Activated CD8-positive, alpha-beta memory T cell treated with anti-CD3 and anti-CD28 coated beads for 24 hours (primary cell): ENCODE results near the gene SNX25.
"Not testable (repeated sequence)": the region's sequence is repeated elsewhere in the genome, so short reads cannot be mapped to it uniquely, and the experiment has no call there.

Experiments
- DNase-seq: peaks from one replicate; pipeline ENCODE4 v3.0.0-alpha.2; 2020

The SNX25 gene

GRCh38 chr4:185309770-185310169 lies 100.4 kb downstream of the SNX25 start:
- no peak for DNase-seq

DNA sequence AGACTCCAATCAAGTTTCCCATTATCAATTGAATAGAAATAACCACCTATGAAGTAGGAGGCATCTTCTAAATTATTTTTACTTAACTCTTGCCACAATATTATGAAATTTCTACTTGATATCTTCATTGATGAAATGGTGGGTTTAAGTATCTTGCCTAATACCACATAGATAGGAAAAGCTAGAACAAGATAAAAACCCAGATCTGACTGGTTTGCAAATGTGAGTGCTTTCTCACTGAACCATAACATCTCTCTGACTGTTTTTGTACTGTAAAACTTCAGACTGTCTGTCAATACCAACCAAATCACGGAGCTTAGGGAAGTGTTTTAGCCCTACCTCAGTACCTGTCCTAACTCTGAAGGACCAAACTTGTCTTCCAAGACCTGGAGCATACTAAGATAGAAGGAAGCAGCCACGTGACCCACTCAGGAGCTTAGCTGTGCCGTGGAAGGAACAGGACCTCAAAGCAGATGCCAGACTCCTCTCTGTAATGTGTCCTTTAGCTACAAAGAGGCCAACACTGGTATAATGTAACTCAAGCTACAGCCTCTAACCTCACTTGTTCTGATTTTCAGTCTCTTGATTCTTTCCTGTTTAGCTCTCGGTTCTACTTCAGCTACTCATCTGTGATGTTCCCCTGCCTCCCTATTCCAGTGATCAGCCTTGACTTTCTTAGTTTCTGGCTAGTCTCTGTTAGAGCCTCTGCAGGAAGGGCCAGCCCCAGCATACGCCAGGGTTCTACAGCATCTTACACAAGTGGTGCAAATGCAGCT lies 101.9 kb downstream of the SNX25 start:
- DNase-seq = no peak

- no peak for DNase-seq
Observed at GRCh38 chr4:185312699-185313098, 103.3 kb downstream of the SNX25 start.

- DNase-seq = not testable (repeated sequence)
Observed at GRCh38 chr4:185317462-185317861, 108.1 kb downstream of the SNX25 start.

DNA sequence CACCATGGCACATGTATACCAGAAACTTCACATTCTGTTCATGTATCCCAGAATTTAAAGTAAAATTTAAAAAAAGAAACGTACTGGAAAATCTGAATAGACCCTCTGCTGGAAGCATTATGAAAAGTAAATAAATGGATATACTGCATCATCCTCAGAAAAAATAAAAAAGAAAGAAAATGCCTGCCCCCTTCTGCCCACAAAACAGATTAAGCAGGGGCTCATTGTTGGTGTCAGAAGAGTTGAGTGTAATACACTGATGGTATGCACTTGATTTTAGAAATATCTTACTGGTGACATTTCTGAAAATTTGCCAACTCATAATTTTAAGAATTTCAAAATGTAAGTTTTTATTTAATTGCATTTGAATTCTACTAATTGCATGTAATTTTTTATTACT lies 108.5 kb downstream of the SNX25 start:
- DNase-seq = no peak

GRCh38 chr4:185318679-185319078 lies 109.3 kb downstream of the SNX25 start:
- no peak for DNase-seq

DNA sequence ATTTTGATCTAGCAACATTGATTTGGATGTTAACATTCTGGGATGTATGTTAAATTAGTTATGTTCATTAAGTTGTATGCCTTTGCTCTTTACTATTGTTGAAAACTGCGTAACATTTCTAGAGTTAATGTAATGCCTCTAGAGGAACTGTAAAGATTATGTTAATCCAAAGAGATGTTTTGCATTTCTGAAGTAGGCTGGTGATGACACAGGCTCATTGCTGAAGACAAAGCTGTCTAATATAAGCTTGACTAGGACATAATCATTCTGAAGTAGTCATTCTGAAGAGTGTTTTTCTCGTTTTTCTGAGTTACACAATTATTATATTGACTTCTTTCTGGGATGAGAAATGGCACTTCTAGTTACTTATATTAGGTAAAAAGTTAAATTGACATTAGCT lies 113.4 kb downstream of the SNX25 start:
- no peak for DNase-seq

DNA sequence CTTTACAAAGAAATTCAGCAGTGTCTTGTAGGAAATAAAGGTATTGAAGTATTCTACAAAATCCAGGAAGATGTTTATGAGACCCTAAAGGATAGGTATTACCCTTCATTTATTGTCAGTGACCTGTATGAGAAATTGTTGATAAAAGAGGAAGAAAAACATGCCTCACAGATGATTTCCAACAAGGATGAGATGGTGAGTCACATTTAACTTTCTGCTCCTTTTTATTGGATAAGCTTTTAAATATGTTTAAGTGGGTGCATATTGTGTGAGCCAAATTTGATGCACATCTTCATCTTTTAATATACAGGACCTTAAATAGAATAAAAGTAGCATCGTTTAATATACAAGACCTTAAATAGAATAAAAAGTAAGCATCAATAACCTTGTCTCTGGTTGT lies 114.2 kb downstream of the SNX25 start:
- DNase-seq = no peak

GRCh38 chr4:185324361-185324760 lies 115.0 kb downstream of the SNX25 start:
- not testable (repeated sequence) for DNase-seq

DNA sequence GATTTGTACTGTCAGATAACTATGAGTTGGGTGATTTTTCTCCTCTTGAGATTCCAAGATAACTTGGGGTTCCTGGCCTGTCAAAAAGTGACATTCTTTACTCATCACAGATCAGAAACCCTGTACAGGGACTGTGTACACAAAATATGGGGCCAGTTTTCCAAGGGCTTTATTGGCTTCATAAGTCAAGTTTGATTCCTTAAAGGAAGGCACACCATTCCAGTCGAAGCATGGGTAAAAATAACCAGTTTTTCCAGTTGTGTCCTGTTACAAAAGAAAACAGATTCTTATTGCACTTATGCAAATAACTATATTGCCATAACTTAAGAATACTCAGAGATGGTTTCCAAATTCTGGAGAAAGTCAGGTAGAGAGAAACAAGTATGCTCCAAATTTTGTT lies 116.3 kb downstream of the SNX25 start:
- DNase-seq = not testable (repeated sequence)

DNA sequence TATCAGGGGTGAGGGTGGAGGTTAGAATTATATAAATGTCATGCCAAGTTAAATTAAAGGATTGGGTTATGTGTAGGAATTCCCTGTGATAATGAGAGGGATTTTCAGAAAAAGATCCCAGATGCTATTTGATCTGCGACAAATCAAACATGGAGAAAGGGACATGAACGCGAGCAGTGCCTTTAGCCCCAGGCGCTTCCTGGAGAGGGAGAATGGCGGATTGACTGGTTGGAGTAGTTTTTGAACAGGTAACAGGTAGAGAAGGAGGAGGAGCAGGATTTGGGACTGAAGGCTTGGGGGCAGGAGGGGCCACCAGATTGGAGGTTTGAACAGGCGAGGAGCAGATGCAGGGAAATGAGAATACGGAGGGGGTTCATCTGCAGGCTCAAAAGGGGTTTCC lies 119.2 kb downstream of the SNX25 start:
- DNase-seq = no peak

- DNase-seq = not testable (repeated sequence)
Observed at GRCh38 chr4:185329879-185330510, 120.6 kb downstream of the SNX25 start.

DNA sequence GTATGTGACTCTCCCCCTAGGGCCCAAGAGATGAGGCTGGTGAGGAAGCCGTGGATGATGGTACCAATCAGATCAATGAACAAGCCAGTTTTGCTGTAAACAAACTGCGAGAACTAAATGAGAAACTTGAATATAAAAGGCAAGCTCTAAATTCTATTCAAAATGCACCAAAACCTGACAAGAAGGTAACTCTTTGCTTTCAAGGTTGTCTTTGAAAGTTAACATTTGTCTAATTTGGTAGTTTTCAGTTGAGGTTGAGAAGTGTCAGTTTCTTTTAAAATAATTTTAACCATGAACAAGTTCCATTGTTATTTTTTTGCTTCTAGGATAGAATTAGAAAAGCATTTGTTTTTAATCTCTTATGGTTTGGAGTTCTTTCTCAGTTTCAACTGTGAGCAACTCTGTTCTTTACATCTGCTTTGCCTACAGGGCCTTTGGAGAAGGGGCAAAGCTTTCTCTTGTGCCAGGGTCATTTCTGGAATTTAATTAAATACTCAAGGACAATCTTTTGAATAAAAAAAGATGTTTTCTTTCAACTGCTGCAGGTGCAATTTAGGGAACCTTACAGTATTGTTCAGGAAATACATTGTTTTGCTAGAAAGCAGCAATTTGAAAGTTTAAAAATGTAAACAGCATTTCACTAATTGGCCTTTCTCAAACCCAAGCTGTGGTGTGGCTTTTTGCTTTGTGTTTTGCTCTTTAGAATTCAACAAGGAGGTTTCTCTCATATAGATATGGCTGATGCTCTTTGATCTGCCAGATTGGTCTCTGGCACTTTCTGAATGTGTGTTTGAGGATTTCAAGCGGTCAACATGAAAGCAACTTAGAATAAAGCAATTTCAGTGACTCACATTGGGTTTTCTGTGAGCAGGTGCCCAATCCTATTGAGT lies 123.4 kb downstream of the SNX25 start:
- no peak for DNase-seq

DNA sequence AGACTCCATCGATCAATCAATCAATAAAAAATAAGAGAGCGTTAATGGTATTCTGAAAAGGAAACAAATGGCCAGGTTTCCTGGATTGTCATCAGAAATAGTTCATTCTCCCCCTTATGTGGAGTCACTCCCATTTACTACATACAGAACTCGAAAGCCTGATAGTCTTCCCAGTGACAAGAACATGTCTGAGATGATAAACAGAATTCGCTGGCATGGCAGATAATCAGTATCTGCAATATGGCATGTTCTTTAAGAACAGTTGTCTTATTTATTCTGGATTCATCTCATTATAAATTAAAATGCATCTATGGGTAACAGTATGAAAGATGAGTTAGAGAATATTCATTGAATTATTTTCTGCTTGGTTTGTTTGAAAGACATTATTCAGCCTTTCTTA lies 124.9 kb downstream of the SNX25 start:
- DNase-seq = no peak

GRCh38 chr4:185335579-185335978 lies 126.2 kb downstream of the SNX25 start:
- DNase-seq = no peak

DNA sequence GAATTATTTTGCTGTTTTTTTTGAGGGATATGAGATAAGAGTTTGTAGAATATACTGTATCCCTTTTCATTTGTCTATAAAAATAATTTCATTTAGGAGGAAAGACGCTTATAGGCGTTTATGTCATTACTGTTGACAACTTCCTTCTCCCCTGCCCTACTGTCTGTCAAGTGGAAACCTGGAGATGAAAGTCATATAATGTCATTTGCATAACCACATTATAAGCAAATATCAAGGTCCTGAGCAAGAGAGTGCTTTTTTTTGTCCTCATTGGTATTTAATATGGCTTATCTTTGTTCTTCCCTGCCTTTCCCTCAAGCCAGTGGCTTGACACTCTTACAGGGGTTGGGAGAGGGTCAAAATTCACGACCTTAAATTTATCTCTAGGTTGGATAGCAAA lies 130.5 kb downstream of the SNX25 start:
- no peak for DNase-seq

DNA sequence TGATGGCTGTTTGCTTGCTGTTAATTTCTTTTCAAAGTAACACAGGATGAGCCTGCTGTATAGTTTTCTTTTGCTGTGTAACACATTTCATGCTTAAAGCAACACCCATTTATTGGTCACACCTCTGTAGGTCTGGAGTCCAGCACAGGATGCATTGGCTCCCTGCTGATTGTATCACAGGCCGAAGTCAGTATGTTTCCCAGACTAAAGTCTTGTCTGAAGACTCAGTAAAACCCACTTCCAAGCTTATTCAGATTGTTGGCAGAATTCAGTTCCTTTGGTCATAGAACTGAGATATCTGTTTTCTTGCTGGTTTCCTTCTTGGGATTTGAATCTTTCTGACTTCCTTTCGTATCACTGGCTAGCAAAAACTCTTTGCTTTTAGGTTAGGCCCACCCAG lies 132.0 kb downstream of the SNX25 start:
- no peak for DNase-seq

DNA sequence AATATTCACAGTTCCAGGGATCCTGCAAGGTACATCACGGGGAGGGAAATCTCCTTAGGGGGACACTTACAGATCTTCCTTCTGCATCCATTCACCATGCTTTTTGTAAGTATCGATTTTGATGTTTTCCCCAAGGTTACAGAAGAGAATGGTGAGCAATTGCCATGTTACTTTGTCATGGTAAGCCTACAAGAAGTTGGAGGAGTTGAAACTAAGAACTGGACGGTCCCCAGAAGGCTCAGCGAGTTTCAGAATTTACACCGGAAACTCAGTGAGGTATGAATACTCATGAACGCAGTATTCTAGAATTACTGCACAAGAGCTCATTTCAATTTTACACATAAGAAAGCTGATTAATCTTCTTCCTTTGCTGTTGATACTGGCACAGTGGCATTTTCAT lies 132.4 kb downstream of the SNX25 start:
- DNase-seq = no peak

- DNase-seq = no peak
Observed at GRCh38 chr4:185343726-185344581, 134.6 kb downstream of the SNX25 start.

GRCh38 chr4:185344743-185345538 lies 135.5 kb downstream of the SNX25 start:
- no peak for DNase-seq

DNA sequence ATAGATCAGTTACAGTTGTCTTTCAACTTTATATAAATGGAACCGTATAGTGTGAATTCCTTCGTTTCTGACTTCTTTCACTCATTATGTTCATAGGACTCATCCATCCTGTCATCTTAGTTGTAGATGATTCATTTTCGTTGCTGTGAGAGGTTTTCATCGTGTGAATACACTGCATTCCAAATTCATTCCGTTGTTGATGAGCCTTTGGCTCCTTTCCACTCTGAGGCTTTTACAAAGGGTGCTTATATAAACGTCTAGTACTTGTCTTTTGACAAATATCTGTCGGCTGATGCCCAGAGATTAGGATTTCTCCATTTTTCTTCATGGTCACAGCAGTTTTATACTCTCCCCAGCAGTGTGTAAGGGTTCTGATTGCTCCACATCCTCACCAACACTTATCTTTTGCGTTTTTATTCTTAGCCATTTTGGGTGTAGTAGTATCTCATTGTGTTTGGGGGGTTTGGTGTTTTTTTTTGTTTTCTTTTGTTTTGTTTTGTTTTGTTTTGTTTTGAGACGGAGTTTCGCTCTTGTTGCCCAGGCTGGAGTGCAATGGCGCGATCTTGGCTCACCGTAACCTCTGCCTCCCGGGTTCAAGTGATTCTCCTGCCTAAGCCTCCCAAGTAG lies 137.7 kb downstream of the SNX25 start:
- DNase-seq = no peak
